Activated T-cell treated with anti-CD3 and anti-CD28 coated beads, Interleukin-2, amount 50 U/mL, for 48 hours (primary cell): Measurements from ENCODE around the gene ZIC4.

Experiments
- DNase-seq, 2 experiments: peaks; one replicate each; pipeline ENCODE4 v3.0.0-alpha.2; 2020

ZIC4 gene

GRCh38 chr3:147388700-147389580, 17.4 kb downstream of the ZIC4 start:
- no peak for DNase-seq

GRCh38 chr3:147387885-147388699, 18.3 kb downstream of the ZIC4 start:
- DNase-seq, result no peak

- no peak for DNase-seq
These were observed 19.0 kb downstream of the ZIC4 start for GRCh38 chr3:147387291-147387884.

- no peak for DNase-seq
These were observed 21.0 kb downstream of the ZIC4 start for GRCh38 chr3:147385059-147386012.

GRCh38 chr3:147384210-147385058, 21.9 kb downstream of the ZIC4 start:
- DNase-seq, result no peak

- no peak for DNase-seq
These were observed 22.7 kb downstream of the ZIC4 start for GRCh38 chr3:147383617-147384016.

- no peak for DNase-seq
These were observed 24.7 kb downstream of the ZIC4 start for GRCh38 chr3:147381596-147381995.

- no peak for DNase-seq
These were observed 25.4 kb downstream of the ZIC4 start for GRCh38 chr3:147380977-147381376.

GRCh38 chr3:147380387-147380951, 25.9 kb downstream of the ZIC4 start:
- DNase-seq, result no peak

- no peak for DNase-seq
These were observed 26.7 kb downstream of the ZIC4 start for GRCh38 chr3:147379651-147380050.

GRCh38 chr3:147377412-147378367, 28.7 kb downstream of the ZIC4 start:
- DNase-seq, result no peak

GRCh38 chr3:147373301-147373700, 33.0 kb downstream of the ZIC4 start:
- DNase-seq, result no peak

GRCh38 chr3:147372525-147373027, 33.8 kb downstream of the ZIC4 start:
- no peak for DNase-seq

- no peak for DNase-seq
These were observed 34.5 kb downstream of the ZIC4 start for GRCh38 chr3:147371771-147372340.

GRCh38 chr3:147371140-147371539, 35.2 kb downstream of the ZIC4 start:
- no peak for DNase-seq

- DNase-seq, result no peak
These were observed 36.0 kb downstream of the ZIC4 start for GRCh38 chr3:147370349-147370748.

- DNase-seq, result no peak
These were observed 36.7 kb downstream of the ZIC4 start for GRCh38 chr3:147369661-147370123.

- no peak for DNase-seq
These were observed 37.1 kb downstream of the ZIC4 start for GRCh38 chr3:147369231-147369630.
